Fibroblast of skin of scalp (primary cell): ENCODE results near the gene DTWD2.
A peak's percentile ranks its signal among the peaks of the same experiment; 100 is the strongest.
"Not testable (repeated sequence)": the region's sequence is repeated elsewhere in the genome, so short reads cannot be mapped to it uniquely, and the experiment has no call there.

Experiments
- DNase-seq: peaks from one replicate; pipeline ENCODE4 v3.0.0-alpha.2; 2013

Gene DTWD2

GRCh38 chr5:118946138-118946800 is 42.1 kb downstream of the DTWD2 start:
- DNase-seq = peak; percentile 25

- DNase-seq = peak; percentile 3
These were observed 50.8 kb downstream of the DTWD2 start for GRCh38 chr5:118937393-118938061.

GRCh38 chr5:118933703-118934102 is 54.6 kb downstream of the DTWD2 start:
- DNase-seq = no peak

GRCh38 chr5:118931564-118931963 is 56.8 kb downstream of the DTWD2 start:
- DNase-seq = no peak

GRCh38 chr5:118924006-118924389 is 64.3 kb downstream of the DTWD2 start:
- no peak for DNase-seq

- no peak for DNase-seq
These were observed 64.9 kb downstream of the DTWD2 start for GRCh38 chr5:118923295-118924005.

GRCh38 chr5:118921866-118922265 is 66.5 kb downstream of the DTWD2 start:
- DNase-seq = no peak

GRCh38 chr5:118919016-118919415 is 69.3 kb downstream of the DTWD2 start:
- DNase-seq = peak; percentile 53

- no peak for DNase-seq
These were observed 70.1 kb downstream of the DTWD2 start for GRCh38 chr5:118918232-118918631.

- not testable (repeated sequence) for DNase-seq
These were observed 80.8 kb downstream of the DTWD2 start for GRCh38 chr5:118907536-118907935.

- DNase-seq = no peak
These were observed 81.4 kb downstream of the DTWD2 start for GRCh38 chr5:118906947-118907346.

- no peak for DNase-seq
These were observed 83.2 kb downstream of the DTWD2 start for GRCh38 chr5:118905196-118905595.

- DNase-seq = no peak
These were observed 85.5 kb downstream of the DTWD2 start for GRCh38 chr5:118902656-118903438.

- no peak for DNase-seq
These were observed 93.6 kb downstream of the DTWD2 start for GRCh38 chr5:118894709-118895108.

GRCh38 chr5:118891252-118891651 is 97.1 kb downstream of the DTWD2 start:
- DNase-seq = no peak

GRCh38 chr5:118889165-118889564 is 99.2 kb downstream of the DTWD2 start:
- DNase-seq = no peak

GRCh38 chr5:118888556-118888955 is 99.8 kb downstream of the DTWD2 start:
- DNase-seq = no peak

GRCh38 chr5:118883362-118883761 is 105.0 kb downstream of the DTWD2 start:
- DNase-seq = no peak

- DNase-seq = no peak
These were observed 105.7 kb downstream of the DTWD2 start for GRCh38 chr5:118882666-118883065.

GRCh38 chr5:118876852-118877251 is 111.5 kb downstream of the DTWD2 start:
- DNase-seq = not testable (repeated sequence)

GRCh38 chr5:118875131-118875530 is 113.2 kb downstream of the DTWD2 start:
- no peak for DNase-seq

GRCh38 chr5:118873417-118873816 is 114.9 kb downstream of the DTWD2 start:
- DNase-seq = no peak

- peak; percentile 6 for DNase-seq
These were observed 125.0 kb downstream of the DTWD2 start for GRCh38 chr5:118863345-118863744.
